ENCODE data around the gene FRMD6.

GRCh38 chr14:51707327-51707726 is 55.6 kb downstream of the FRMD6 start:
- no peak for TF ChIP-seq CTCF (IDR thresholded peaks at IDR 0.05)
- no peak for TF ChIP-seq POLR2A (IDR thresholded peaks at IDR 0.05)

All from Peyer's patch (tissue), 4 donors.